Measurements from ENCODE around the gene C20orf173.

GRCh38 chr20:35559042-35559693, 29.7 kb upstream of the C20orf173 start:
- TF ChIP-seq CTCF (IDR thresholded peaks at IDR 0.05 in 2 of 3, conservative IDR thresholded peaks at IDR 0.05 in 1 of 3; ENCODE audit: borderline replicate concordance in 1 of 3, insufficient read depth in 1 of 3, low read depth in 2 of 3, low read length in 2 of 3) (no peak), CBX3 (IDR thresholded peaks at IDR 0.05; ENCODE audit: low read depth) (no peak), POLR2AphosphoS5 (IDR thresholded peaks at IDR 0.05; ENCODE audit: low read depth, low read length) (0 out of 2 replicates have a peak, but pooled peaks have one; percentile 5), MAX (IDR thresholded peaks at IDR 0.05) (no peak), ATF3 (IDR thresholded peaks at IDR 0.05) (no peak), ELF1 (IDR thresholded peaks at IDR 0.05; ENCODE audit: borderline replicate concordance, low read depth) (no peak), EZH2phosphoT487 (IDR thresholded peaks at IDR 0.05; ENCODE audit: borderline replicate concordance) (no peak), TCF7L2 (IDR thresholded peaks at IDR 0.05; ENCODE audit: borderline replicate concordance, extremely low read depth, insufficient read depth, insufficient read length) (no peak)

Data from HCT116 (cell line).